SU-DHL-6 (cell line): Measurements from ENCODE around the gene CPNE1.
A peak's percentile ranks its signal among the peaks of the same experiment; 100 is the strongest.

Experiments
- H2AFZ ChIP-seq: fragments of 200-600 bp; sonication (generic); 2 replicates; pipeline ENCODE4 v1.6.1; 2014; ENCODE audit warnings: low read depth, mild to moderate bottlenecking, moderate library complexity, mixed read lengths, antibody characterized with exemption, low read length; ENCODE audit not compliant: severe bottlenecking
- H3F3A ChIP-seq: fragments of 200-600 bp; shearing (Covaris generic); 2 replicates; pipeline ENCODE4 v1.6.0; 2016; ENCODE audit warnings: antibody characterized with exemption, mild to moderate bottlenecking; ENCODE audit not compliant: insufficient read depth
- H3K27ac ChIP-seq: fragments of 200-600 bp; sonication (generic); 2 replicates; pipeline ENCODE4 v1.5.1; 2016; ENCODE audit warnings: low read depth, mild to moderate bottlenecking, low read length, moderate library complexity, mixed read lengths
- H3K27me3 ChIP-seq: fragments of 200-600 bp; sonication (generic), shearing (Covaris generic); 2 replicates; pipeline ENCODE4 v1.6.0; 2014; ENCODE audit warnings: mild to moderate bottlenecking, low read length
- H3K36me3 ChIP-seq: fragments of 200-600 bp; sonication (generic); 2 replicates; pipeline ENCODE4 v1.6.1; 2014; ENCODE audit warnings: mild to moderate bottlenecking, low read length, mixed read lengths
- H3K4me2 ChIP-seq: fragments of 300-600, 200-600 bp; shearing (Covaris generic), sonication (generic); 2 replicates; pipeline ENCODE4 v1.6.0; 2014; ENCODE audit warnings: low read length, low read depth, mild to moderate bottlenecking; ENCODE audit not compliant: poor library complexity, severe bottlenecking
- H3K4me3 ChIP-seq: fragments of 200-600 bp; sonication (generic); 2 replicates; pipeline ENCODE4 v1.5.1; 2014; ENCODE audit warnings: antibody characterized with exemption, low read length, mild to moderate bottlenecking, mixed read lengths; ENCODE audit not compliant: insufficient read depth, poor library complexity, severe bottlenecking
- H3K79me2 ChIP-seq: fragments of 200-600 bp; sonication (generic); 2 replicates; pipeline ENCODE4 v1.6.1; 2014; ENCODE audit warnings: mild to moderate bottlenecking, low read length, moderate library complexity; ENCODE audit not compliant: insufficient read depth
- H3K9ac ChIP-seq: fragments of 200-600 bp; sonication (generic); 2 replicates; pipeline ENCODE4 v1.7.0; 2014; ENCODE audit warnings: mild to moderate bottlenecking, low read length
- H3K9me2 ChIP-seq: fragments of 200-600 bp; sonication (generic); replicated peaks from 2 replicates; pipeline ENCODE4 v1.6.1; 2014; ENCODE audit warnings: low read length; ENCODE audit not compliant: insufficient read depth
- H3K9me3 ChIP-seq: fragments of 200-600 bp; sonication (generic); 2 replicates; pipeline ENCODE4 v1.6.1; 2014; ENCODE audit warnings: low read length, mixed read lengths; ENCODE audit not compliant: insufficient read depth
- H4K20me1 ChIP-seq: fragments of 200-600 bp; sonication (generic); 2 replicates; pipeline ENCODE4 v1.6.1; 2014; ENCODE audit warnings: low read depth, mild to moderate bottlenecking, antibody characterized with exemption, low read length, moderate library complexity, mixed read lengths
- CTCF ChIP-seq: fragments of 200-600 bp; sonication (generic); IDR thresholded peaks from one replicate; pipeline ENCODE4 v1.5.1; 2017; ENCODE audit warnings: antibody characterized with exemption, mild to moderate bottlenecking, low read length, moderate library complexity; ENCODE audit not compliant: insufficient read depth, poor library complexity, severe bottlenecking
- EZH2phosphoT487 ChIP-seq: fragments of 200-600 bp; sonication (generic), shearing (Covaris generic); conservative IDR thresholded peaks from 2 replicates; pipeline ENCODE4 v1.6.1; 2018; ENCODE audit warnings: mild to moderate bottlenecking, antibody characterized with exemption, low read length, moderate library complexity, mixed read lengths

CPNE1 gene

DNA sequence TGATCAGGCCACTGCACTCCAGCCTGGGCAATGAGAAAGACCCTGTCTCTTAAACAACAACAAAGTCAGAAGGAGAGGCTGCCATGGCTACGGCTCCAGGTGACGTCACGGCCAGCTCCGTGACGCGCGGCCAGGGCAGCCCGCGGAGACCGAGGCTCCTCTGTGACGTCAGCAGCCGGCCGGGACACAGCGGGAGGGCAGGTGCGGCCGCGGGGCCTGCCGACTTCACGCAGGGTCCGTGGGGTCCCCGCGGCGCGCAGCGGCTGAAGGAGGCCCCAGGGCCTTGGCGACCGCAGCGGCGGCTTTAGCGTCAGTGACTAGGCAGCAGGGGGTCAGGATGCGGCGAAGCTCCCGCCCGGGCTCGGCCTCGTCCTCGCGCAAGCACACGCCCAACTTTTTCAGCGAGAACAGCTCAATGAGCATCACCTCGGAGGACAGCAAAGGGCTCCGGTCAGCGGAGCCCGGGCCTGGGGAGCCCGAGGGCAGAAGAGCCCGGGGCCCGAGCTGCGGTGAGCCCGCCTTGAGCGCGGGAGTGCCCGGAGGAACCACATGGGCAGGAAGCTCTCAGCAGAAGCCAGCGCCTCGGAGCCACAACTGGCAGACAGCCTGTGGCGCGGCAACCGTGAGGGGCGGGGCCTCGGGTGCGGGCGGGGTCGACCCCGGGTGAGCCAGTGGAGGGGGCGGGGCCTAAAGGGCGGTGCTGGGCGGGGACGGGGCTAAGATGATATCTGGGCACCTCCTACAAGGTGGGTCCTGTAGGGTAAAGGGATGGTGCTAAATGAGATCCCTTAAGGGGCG lies 48.8 kb downstream of the CPNE1 start, which contains the start of gene SPAG4:
TSS of gene SPAG4 (plus strand) at position 163 of the 798 bp plus-strand sequence. CDS start at position 338, 175 bp downstream.
- Histone ChIP-seq H3K9ac (peak within 1 kb of the TSS; percentile 59), H3K4me2 (peak within 1 kb of the TSS; percentile 63), H3K27ac (peak within 1 kb of the TSS; percentile 67), H3K27me3 (no peaks in the 10 kb centered on the region), H3K79me2 (no peaks in the 10 kb centered on the region), H3K9me2 (no peaks in the 10 kb centered on the region), H2AFZ (peak within 1 kb of the TSS; percentile 95), H3F3A (no peaks in the 10 kb centered on the region), H3K36me3 (no peaks in the 10 kb centered on the region), H4K20me1 (no peaks in the 10 kb centered on the region), H3K4me3 (peak within 1 kb of the TSS; percentile 39), H3K9me3 (no peaks in the 10 kb centered on the region)
- TF ChIP-seq EZH2phosphoT487 (no peak), CTCF (no peak)

GRCh38 chr20:35611482-35611881 lies 53.2 kb downstream of the CPNE1 start:
- no peaks in the 10 kb centered on the region for H3K27me3 ChIP-seq
- TF ChIP-seq CTCF (no peak), EZH2phosphoT487 (no peak)
- no peak overlapping the region for H3K9ac ChIP-seq
- no peaks in the 10 kb centered on the region for H3K36me3 ChIP-seq
- no peaks in the 10 kb centered on the region for H3F3A ChIP-seq
- no peaks in the 10 kb centered on the region for H4K20me1 ChIP-seq
- no peaks in the 10 kb centered on the region for H3K79me2 ChIP-seq
- no peak overlapping the region for H3K4me2 ChIP-seq
- peak overlapping the region; percentile 35 for H3K27ac ChIP-seq
- H3K4me3 ChIP-seq, result no peak overlapping the region
- H3K9me3 ChIP-seq, result no peaks in the 10 kb centered on the region
- H2AFZ ChIP-seq, result no peak overlapping the region
- no peaks in the 10 kb centered on the region for H3K9me2 ChIP-seq

DNA sequence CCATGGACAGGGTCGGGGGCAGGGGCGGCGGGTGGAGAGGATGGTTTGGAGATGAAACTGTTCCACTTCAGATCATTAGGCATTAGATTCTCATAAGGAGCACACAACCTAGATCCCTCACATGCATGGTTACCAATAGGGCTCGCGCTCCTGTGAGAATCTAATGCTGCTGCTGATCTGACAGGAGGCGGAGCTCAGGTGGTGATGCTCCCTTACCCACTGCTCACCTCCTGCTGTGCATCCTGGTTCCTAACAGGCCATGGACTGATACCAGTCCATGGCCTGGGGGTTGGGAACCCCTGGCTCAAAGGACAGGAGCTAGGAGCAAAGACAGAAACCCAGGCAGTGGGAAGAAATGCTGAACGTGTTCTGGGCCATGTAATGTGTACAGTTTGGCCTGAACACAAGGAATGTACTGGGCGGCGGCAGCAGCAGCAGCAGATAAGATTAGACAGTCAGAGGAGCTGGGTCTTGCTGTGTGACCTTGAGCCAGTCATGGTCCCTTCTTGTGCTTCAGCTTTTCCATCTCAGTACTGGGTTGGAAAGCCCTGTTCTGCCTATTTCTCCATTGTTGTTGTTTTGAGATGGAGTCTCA lies 53.8 kb downstream of the CPNE1 start:
- Histone ChIP-seq H3K9me2 (no peaks in the 10 kb centered on the region), H2AFZ (no peak overlapping the region), H4K20me1 (no peaks in the 10 kb centered on the region), H3K27ac (no peak overlapping the region), H3K36me3 (no peaks in the 10 kb centered on the region), H3K9ac (no peak overlapping the region), H3K79me2 (no peaks in the 10 kb centered on the region), H3F3A (no peaks in the 10 kb centered on the region), H3K4me3 (no peak overlapping the region), H3K4me2 (no peak overlapping the region), H3K27me3 (no peaks in the 10 kb centered on the region), H3K9me3 (no peaks in the 10 kb centered on the region)
- TF ChIP-seq EZH2phosphoT487 (no peak), CTCF (no peak)
